ENCODE measurements around the gene AQP1. TPM values are rescaled to one million over a fixed set of nuclear protein-coding genes. Genes with fewer than 3 reads are reported as not detected.

Gene AQP1
- total RNA-seq, 1 donor = 25.0 TPM

DNA sequence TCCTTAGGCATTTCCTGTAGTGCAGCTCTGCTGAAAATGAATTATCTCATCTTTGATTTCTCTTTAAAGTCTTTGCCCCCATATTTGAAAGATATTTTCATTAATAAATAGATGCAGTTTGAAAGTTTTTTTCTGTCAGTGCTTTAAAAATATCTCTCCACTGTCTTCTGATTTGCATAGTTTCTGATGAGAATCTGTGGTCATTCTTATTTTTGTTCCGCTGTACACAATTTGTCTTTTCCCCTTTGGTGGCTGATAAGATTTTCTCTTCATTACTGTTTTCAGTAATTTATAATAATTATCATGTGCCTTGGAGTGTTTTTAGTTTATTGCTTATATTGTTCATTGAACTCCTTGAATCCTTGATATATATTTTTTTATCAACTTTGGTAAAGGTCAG, 45.1 kb downstream of the AQP1 start:
- no peak overlapping the region for H3K4me3 ChIP-seq (ENCODE audit: low read depth, low read length)
- DNase-seq (ENCODE audit: low read depth) = no peak
- TF ChIP-seq, protein P1, sequence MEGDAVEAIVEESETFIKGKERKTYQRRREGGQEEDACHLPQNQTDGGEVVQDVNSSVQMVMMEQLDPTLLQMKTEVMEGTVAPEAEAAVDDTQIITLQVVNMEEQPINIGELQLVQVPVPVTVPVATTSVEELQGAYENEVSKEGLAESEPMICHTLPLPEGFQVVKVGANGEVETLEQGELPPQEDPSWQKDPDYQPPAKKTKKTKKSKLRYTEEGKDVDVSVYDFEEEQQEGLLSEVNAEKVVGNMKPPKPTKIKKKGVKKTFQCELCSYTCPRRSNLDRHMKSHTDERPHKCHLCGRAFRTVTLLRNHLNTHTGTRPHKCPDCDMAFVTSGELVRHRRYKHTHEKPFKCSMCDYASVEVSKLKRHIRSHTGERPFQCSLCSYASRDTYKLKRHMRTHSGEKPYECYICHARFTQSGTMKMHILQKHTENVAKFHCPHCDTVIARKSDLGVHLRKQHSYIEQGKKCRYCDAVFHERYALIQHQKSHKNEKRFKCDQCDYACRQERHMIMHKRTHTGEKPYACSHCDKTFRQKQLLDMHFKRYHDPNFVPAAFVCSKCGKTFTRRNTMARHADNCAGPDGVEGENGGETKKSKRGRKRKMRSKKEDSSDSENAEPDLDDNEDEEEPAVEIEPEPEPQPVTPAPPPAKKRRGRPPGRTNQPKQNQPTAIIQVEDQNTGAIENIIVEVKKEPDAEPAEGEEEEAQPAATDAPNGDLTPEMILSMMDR (IDR thresholded peaks at IDR 0.05; ENCODE audit: insufficient read depth, low read depth, low read length) = no peak

DNA sequence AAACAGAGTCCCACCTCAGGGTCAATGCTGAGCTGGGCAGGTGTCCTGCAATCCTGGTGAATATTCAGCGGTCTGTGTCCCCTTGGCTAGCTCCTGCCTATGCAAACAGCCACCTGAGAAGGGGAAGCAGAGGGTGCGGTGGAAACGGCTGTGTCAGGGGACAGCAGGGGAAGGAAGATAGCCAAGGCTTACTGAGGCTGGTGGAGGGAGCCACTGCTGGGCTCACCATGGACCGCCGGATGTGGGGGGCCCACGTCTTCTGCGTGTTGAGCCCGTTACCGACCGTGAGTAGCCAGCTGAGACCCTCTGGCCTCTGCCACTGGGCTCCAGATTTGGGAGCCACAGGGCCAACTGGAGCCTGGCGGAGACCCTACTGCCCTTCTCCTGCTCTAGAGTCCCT, 52.2 kb downstream of the AQP1 start, which contains the start of gene GHRHR:
Gene GHRHR, plus strand, starts transcription at position 112 of the 400 bp plus-strand sequence. Its CDS starts 116 bp downstream, at position 228.
- DNase-seq (ENCODE audit: low read depth) = no peak
- no peak within 1 kb of the TSS for H3K4me3 ChIP-seq (ENCODE audit: low read depth, low read length)
- TF ChIP-seq, protein P1 (IDR thresholded peaks at IDR 0.05; ENCODE audit: insufficient read depth, low read depth, low read length) = no peak

- TF ChIP-seq, protein P1 (IDR thresholded peaks at IDR 0.05; ENCODE audit: insufficient read depth, low read depth, low read length) = no peak
- no peak for DNase-seq (ENCODE audit: low read depth)
- no peak overlapping the region for H3K4me3 ChIP-seq (ENCODE audit: low read depth, low read length)
Observed at GRCh38 chr7:30965372-30965771, 53.7 kb downstream of the AQP1 start.

DNA sequence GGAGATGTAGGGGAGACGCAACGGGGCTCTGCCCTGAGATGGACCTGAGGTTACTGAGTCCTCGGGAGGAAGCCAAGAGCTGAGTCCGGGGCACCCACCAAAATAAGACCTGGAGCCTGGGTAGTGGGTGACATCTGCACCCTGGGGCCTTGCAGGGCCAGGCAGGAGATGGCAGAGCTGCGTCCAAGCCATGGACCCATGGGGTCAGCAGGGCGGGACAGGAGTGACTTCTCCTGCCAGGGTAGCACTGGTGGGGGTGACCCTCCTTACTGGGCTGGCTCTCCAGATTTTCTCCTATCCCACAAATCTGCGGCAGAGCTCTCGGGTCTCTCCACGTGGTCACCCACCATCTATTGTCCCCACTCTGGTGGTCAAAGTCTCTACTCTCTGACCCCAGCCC, 54.2 kb downstream of the AQP1 start:
- DNase-seq (ENCODE audit: low read depth) = no peak
- TF ChIP-seq, protein P1 (IDR thresholded peaks at IDR 0.05; ENCODE audit: insufficient read depth, low read depth, low read length) = no peak
- no peak overlapping the region for H3K4me3 ChIP-seq (ENCODE audit: low read depth, low read length)

DNA sequence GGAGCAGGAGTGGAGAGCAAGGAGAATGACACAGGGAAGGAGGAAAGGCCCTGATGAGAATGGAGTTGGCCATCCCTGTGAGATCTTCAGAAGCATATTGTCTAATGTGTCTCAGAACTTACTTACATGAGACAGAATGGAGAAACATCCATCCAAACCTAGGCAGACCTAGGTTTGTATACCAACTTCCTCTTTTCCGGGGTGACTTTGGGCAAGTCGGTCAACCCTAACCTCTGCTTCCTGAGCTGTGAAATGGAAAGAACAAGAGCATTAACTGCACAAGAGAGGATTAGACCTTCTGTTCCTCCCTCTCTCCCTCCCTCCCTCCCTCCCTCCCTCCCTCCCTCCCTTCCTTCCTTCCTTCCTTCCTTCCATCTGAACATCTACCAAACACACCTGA, 56.6 kb downstream of the AQP1 start:
- no peak overlapping the region for H3K4me3 ChIP-seq (ENCODE audit: low read depth, low read length)
- TF ChIP-seq, protein P1 (IDR thresholded peaks at IDR 0.05; ENCODE audit: insufficient read depth, low read depth, low read length) = no peak
- no peak for DNase-seq (ENCODE audit: low read depth)

DNA sequence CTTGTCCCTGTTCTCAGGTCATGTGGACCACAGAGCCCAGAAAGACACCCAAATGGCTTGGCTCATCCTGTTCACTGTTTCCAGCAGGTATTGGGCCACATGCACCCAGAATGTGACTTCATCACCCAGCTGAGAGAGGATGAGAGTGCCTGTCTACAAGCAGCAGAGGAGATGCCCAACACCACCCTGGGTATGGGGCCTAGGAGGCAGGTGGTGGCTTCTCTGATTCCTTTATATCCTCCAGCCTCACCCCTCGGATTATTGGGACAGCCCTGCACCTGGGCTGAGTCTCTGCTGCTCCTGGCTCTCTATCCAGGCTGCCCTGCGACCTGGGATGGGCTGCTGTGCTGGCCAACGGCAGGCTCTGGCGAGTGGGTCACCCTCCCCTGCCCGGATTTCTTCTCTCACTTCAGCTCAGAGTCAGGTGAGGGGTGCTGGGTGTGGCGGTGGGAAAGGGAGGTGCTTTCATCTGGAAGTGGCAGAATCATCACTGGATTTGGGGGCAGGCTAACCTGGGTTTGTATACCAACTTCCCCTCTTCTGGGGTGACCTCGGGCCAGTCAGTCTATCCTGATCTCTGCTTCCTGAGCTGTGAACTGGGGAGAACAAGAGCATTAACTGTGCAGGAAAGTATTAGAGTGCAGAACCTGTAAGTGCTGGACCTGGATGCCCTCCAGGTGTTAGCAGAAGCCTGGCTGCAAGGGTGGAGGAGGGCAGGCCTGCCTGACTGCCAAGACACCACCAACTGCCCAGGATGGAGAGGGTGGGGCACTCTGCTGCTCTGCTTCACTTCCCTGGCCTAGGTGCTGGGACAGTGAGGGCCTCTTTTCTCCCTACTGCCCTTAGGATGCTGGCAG, 57.3 kb downstream of the AQP1 start:
- no peak for DNase-seq (ENCODE audit: low read depth)
- H3K4me3 ChIP-seq (ENCODE audit: low read depth, low read length) = no peak overlapping the region
- TF ChIP-seq, protein P1 (IDR thresholded peaks at IDR 0.05; ENCODE audit: insufficient read depth, low read depth, low read length) = no peak

All from fibroblast of villous mesenchyme (primary cell).